SKM-1 (cell line): ENCODE results near the gene TCL1A.
"Not testable (repeated sequence)": the region's sequence is repeated elsewhere in the genome, so short reads cannot be mapped to it uniquely, and the experiment has no call there.

Experiments
- DNase-seq: peaks from one replicate; lab custom pipeline; 2025; ENCODE audit not compliant: unreplicated experiment; lab: John Stamatoyannopoulos, UW

TCL1A gene

DNA sequence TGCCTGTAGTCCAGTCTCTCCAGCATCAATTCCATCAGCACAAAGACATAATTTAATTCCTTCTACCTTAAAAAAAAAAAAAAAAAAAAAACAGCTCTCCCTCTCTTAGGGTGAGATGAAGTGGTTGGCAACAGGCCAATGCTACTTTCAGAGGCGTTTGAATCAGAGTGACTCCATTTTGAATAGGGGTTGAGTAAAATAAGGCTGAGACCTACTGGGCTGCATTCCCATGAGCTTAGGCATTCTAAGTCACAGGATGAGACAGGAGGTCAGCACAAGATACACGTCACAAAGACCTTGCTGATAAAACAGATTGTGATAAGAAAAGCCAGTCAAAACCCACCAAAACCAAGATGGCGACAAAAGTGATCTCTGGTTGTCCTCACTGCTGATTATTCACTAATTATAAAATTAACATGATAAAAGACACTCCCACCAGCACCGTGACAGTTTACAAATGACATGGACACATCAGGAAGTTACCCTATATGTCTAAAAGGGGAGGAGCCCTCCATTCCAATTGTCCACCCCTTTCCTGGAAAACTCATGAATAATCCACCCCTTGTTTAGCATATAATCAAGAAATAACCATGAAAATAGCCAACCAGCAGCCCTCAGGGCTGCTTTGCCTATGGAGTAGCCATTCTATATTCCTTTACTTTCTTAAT, 34.6 kb downstream of the TCL1A start:
- no peak for DNase-seq

DNA sequence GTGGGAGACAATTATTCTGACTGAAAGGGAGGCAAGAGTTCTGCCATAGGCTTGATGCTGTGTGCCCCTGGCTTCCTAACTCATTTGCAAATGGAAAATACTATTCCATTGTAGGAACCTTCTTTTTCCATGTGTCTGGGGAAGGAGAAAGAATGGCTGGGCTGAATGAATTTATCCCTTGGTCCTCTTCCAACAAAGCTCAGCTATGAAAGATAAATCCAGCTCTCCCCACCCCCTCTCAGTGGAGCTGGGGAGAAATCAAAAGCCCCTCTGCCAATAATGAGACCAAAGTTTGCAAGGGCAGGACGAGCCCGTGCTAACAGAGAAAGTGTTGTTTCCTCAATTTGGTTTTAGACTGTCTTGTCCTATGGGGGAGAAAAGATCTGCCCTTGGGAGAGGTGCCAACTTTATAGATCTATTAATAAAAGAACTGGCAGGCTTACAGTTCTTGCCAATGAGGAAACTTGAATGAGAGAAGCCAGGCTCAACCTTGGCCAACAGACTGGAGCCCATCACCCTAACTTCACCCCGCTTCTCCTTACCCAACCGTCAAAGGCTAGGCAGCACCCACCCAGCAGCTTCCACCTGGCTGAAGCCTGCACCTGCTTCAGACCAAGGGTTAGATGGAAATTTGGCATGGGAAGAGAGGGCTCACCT, 36.6 kb downstream of the TCL1A start:
- no peak for DNase-seq

DNA sequence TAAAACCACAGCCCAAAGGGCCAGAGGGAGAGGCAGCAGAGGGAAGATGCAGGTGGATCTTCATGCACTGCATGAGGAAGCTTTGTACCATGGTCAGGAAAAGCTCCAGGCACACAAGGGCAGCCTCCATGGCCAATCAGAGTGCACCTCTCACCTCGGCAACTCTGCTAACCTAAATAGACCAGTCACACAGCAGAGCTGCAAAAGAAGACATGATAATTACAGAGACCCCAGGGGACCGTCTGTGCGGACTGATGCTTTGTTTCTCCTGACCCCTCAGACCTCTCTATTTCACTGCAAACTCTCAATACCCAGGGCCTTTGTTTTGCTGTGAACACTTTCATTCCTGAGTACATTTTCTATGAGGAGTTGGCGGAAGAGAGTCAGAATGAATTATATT, 38.4 kb downstream of the TCL1A start:
- no peak for DNase-seq

GRCh38 chr14:95674613-95675012, 39.3 kb downstream of the TCL1A start:
- no peak for DNase-seq

DNA sequence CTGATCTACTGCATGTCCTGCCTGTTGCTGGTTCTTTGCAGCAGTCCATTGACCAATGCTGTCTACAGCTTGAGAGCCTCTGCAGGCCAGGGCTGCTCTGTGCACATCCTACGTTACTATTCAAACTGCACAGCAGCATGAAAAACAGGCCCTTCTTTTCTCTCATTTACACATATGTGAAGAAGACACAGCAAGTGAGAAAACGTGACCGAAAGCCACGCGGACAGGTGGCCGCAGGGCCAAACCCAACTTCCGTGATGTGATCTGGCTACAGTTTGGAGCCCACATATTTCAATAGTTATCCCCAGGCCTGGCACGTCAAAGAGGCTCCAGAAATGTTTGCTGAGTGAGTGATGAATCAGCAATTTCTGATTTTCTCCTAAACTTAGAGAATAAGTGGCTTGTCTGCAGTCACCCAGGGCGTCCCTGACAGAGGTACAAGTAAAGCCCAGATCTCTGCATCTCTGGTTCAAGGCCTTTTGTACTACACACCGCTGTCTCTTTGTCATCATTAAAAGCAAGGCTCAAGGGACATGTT, 45.6 kb downstream of the TCL1A start:
- no peak for DNase-seq

DNA sequence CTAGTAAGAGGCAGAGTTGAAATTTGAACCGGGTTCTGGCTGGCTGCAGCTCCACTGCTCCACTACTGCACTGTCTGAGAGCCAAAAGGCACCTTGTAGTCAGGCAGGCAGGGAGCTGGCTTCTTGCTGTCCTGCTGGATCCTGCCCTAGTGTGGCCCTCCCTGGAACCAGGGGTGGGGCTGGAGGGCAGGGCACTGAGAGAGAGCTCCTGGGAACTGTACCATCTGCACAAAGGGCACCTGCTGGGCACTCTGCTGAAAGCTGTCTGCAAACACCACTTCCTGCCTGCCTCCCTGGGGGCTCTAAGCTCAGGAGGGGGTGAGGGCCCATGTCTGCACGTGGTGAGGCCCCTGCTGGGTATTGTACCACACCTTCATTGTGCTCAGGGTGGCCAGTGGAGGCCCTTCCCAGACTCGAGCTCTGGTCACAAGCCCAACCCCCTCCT, 46.7 kb downstream of the TCL1A start:
- no peak for DNase-seq

DNA sequence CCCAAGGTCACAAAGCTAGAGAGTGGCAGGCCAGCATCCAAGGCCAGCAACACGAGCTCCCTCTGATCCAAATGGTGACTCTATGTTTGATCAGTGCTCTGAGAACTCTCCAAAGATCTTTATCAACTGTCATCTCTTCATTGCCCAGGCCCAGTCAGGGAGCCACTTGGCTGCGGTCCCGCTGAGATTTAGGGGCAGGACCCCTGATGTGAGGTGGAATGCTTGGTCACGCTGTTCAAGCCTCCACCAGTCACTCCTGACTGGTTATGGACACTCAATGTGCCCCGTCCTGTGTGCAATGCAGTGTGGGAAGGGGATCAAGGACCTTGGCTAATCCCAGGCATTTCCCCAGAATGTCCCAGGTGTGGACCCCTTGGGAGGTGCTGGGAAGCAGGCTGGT, 47.5 kb downstream of the TCL1A start:
- no peak for DNase-seq

DNA sequence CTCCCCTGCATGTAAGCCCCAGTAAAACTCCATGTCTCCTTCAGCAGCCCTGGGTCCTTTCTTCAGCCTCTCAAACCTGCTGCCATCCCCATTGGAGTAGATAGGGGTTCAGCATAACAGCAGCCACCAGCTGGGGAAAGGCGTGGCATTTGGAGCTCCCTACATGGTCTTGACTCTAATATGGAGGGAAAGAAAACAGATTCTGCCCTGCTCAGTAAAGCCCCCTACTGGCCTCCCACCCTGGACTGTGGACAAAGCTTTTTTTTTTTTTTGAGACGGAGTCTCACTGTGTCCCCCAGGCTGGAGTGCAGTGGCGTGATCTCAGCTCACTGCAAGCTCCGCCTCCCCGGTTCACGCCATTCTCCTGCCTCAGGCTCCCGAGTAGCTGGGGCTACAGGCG, 48.4 kb downstream of the TCL1A start:
- not testable (repeated sequence) for DNase-seq

GRCh38 chr14:95664546-95664945, 49.4 kb downstream of the TCL1A start:
- no peak for DNase-seq

GRCh38 chr14:95664066-95664465, 49.9 kb downstream of the TCL1A start:
- no peak for DNase-seq

- DNase-seq, result no peak
These were observed 50.6 kb downstream of the TCL1A start for GRCh38 chr14:95663226-95663797.

GRCh38 chr14:95662376-95663186, 51.3 kb downstream of the TCL1A start:
- no peak for DNase-seq

- no peak for DNase-seq
These were observed 53.0 kb downstream of the TCL1A start for GRCh38 chr14:95660651-95661515.

GRCh38 chr14:95659990-95660385, 53.9 kb downstream of the TCL1A start:
- no peak for DNase-seq
